H9 (cell line): ENCODE results near the gene C5orf22. TPM values are rescaled to one million over a fixed set of nuclear protein-coding genes. Genes with fewer than 3 reads are reported as not detected.

Experiments
- DNase-seq: peaks from one replicate; pipeline ENCODE4 v3.0.0-alpha.2; 2017
- H2AFZ ChIP-seq: one replicate; pipeline ENCODE4 v1.6.1; 2013; ENCODE audit warnings: mild to moderate bottlenecking, low read length, control low read depth, moderate library complexity
- H2AK5ac ChIP-seq: 2 replicates; pipeline ENCODE4 v1.6.1; 2013; ENCODE audit warnings: low read length, control low read depth, mixed read lengths; ENCODE audit not compliant: insufficient read length
- H2BK120ac ChIP-seq: one replicate; pipeline ENCODE4 v1.6.1; 2013; ENCODE audit warnings: low read depth, mild to moderate bottlenecking, low read length, control low read depth, inconsistent platforms; ENCODE audit not compliant: poor library complexity, severe bottlenecking
- H2BK12ac ChIP-seq: 2 replicates; pipeline ENCODE4 v1.6.1; 2013; ENCODE audit warnings: low read length, control low read depth, mixed read lengths, low read depth; ENCODE audit not compliant: insufficient read length
- H2BK15ac ChIP-seq: 2 replicates; pipeline ENCODE4 v1.6.1; 2013; ENCODE audit warnings: low read depth, low read length, control low read depth
- H2BK20ac ChIP-seq: one replicate; pipeline ENCODE4 v1.6.1; 2013; ENCODE audit warnings: low read depth, mild to moderate bottlenecking, low read length, control low read depth, inconsistent platforms; ENCODE audit not compliant: poor library complexity, severe bottlenecking
- H2BK5ac ChIP-seq: 2 replicates; pipeline ENCODE4 v1.6.1; 2013; ENCODE audit warnings: low read length, control low read depth, mixed read lengths; ENCODE audit not compliant: insufficient read length
- H3K14ac ChIP-seq: 2 replicates; pipeline ENCODE4 v1.6.1; 2013; ENCODE audit warnings: low read length, control low read depth; ENCODE audit not compliant: insufficient read depth
- H3K18ac ChIP-seq: 2 replicates; pipeline ENCODE4 v1.6.1; 2013; ENCODE audit warnings: low read depth, mild to moderate bottlenecking, mixed read lengths, low read length, control low read depth; ENCODE audit not compliant: insufficient read length
- H3K23ac ChIP-seq: 2 replicates; pipeline ENCODE4 v1.6.1; 2013; ENCODE audit warnings: low read length, control low read depth, mixed read lengths, low read depth; ENCODE audit not compliant: insufficient read length
- H3K23me2 ChIP-seq: 2 replicates; pipeline ENCODE4 v1.6.1; 2013; ENCODE audit warnings: low read depth, mild to moderate bottlenecking, mixed read lengths, low read length, control low read depth; ENCODE audit not compliant: insufficient read length, poor library complexity, severe bottlenecking
- H3K27ac ChIP-seq: 2 replicates; pipeline ENCODE4 v1.5.1; 2013; ENCODE audit warnings: low read length, control low read depth, mixed read lengths, low read depth; ENCODE audit not compliant: insufficient read length
- H3K27me3 ChIP-seq: 2 replicates; pipeline ENCODE4 v1.6.1; 2013; ENCODE audit warnings: low read length, control low read depth, inconsistent platforms; ENCODE audit not compliant: insufficient read depth
- H3K4ac ChIP-seq: 2 replicates; pipeline ENCODE4 v1.6.1; 2013; ENCODE audit warnings: low read depth, mild to moderate bottlenecking, control low read depth, inconsistent platforms, low read length, moderate library complexity
- H3K4me1 ChIP-seq: 2 replicates; pipeline ENCODE4 v1.6.1; 2013; ENCODE audit warnings: low read length, control low read depth, inconsistent platforms; ENCODE audit not compliant: insufficient read depth
- H3K4me2 ChIP-seq: 2 replicates; pipeline ENCODE4 v1.6.1; 2013; ENCODE audit warnings: low read length, control low read depth, mixed read lengths; ENCODE audit not compliant: insufficient read length, insufficient read depth
- H3K56ac ChIP-seq: 2 replicates; pipeline ENCODE4 v1.6.1; 2013; ENCODE audit warnings: low read depth, mild to moderate bottlenecking, mixed read lengths, low read length, control low read depth; ENCODE audit not compliant: insufficient read length
- H3K79me1 ChIP-seq: 2 replicates; pipeline ENCODE4 v1.6.1; 2013; ENCODE audit warnings: low read depth, mild to moderate bottlenecking, moderate library complexity, low read length, control low read depth, inconsistent platforms; ENCODE audit not compliant: insufficient read depth, poor library complexity, severe bottlenecking
- H3K79me2 ChIP-seq: 2 replicates; pipeline ENCODE4 v1.6.1; 2013; ENCODE audit warnings: low read length, control low read depth, inconsistent platforms; ENCODE audit not compliant: insufficient read depth
- H3K9ac ChIP-seq: 2 replicates; pipeline ENCODE4 v1.6.1; 2013; ENCODE audit warnings: low read length, control low read depth, mixed read lengths; ENCODE audit not compliant: insufficient read length; ENCODE audit errors: extremely low read depth
- H3K9me3 ChIP-seq: one replicate; pipeline ENCODE4 v1.6.1; 2013; ENCODE audit warnings: low read depth, low read length, inconsistent platforms; ENCODE audit not compliant: control insufficient read depth
- H3T11ph ChIP-seq: one replicate; pipeline ENCODE4 v1.6.1; 2013; ENCODE audit warnings: mild to moderate bottlenecking, low read length, control low read depth, inconsistent platforms
- H4K20me1 ChIP-seq: one replicate; pipeline ENCODE4 v1.6.1; 2013; ENCODE audit not compliant: control insufficient read depth, insufficient read length, insufficient read depth
- H4K5ac ChIP-seq: 2 replicates; pipeline ENCODE4 v1.6.1; 2013; ENCODE audit warnings: low read depth, mild to moderate bottlenecking, mixed read lengths, low read length, control low read depth; ENCODE audit not compliant: insufficient read length
- H4K8ac ChIP-seq: replicated peaks from 2 replicates; pipeline ENCODE4 v1.6.1; 2013; ENCODE audit warnings: low read length, control low read depth, mixed read lengths, low read depth; ENCODE audit not compliant: insufficient read length
- H4K91ac ChIP-seq: 2 replicates; pipeline ENCODE4 v1.6.1; 2013; ENCODE audit warnings: low read depth, mild to moderate bottlenecking, moderate library complexity, mixed read lengths, low read length, control low read depth; ENCODE audit not compliant: insufficient read length
- H3K27ac Mint-ChIP-seq, 3 experiments: 2 replicates in 2 of 3; 3 replicates in 1 of 3; pipeline ENCODE4 v1.8.0; 2020 to 2021; ENCODE audit warnings: mixed read lengths in 3 of 3, mild to moderate bottlenecking in 1 of 3, moderate library complexity in 1 of 3
- H3K27me3 Mint-ChIP-seq: 2 replicates; pipeline ENCODE4 v1.8.0; 2021; ENCODE audit warnings: low read depth, mild to moderate bottlenecking, moderate library complexity, mixed read lengths
- H3K36me3 Mint-ChIP-seq, 3 experiments: 2 replicates in 2 of 3; 3 replicates in 1 of 3; pipeline ENCODE4 v1.8.0; 2020 to 2021; ENCODE audit warnings: low read depth in 3 of 3, mixed read lengths in 3 of 3; ENCODE audit not compliant: insufficient read depth in 1 of 3
- H3K4me1 Mint-ChIP-seq, 2 experiments: 2 replicates each; pipeline ENCODE4 v1.8.0; 2020; ENCODE audit warnings: mixed read lengths in 2 of 2
- H3K4me3 Mint-ChIP-seq, 2 experiments: 2 replicates in 1 of 2; 3 replicates in 1 of 2; pipeline ENCODE4 v1.8.0; 2020 to 2021; ENCODE audit warnings: mild to moderate bottlenecking in 2 of 2, mixed read lengths in 2 of 2, moderate library complexity in 1 of 2
- H3K9me3 Mint-ChIP-seq, 2 experiments: 2 replicates in 1 of 2; 3 replicates in 1 of 2; pipeline ENCODE4 v1.8.0; 2020; ENCODE audit warnings: mild to moderate bottlenecking in 2 of 2, mixed read lengths in 2 of 2, moderate library complexity in 1 of 2
- WGBS: extraction: QIAGEN DNeasy Blood & Tissue Kit; methylation state at CpG from one replicate; pipeline ENCODE4 v1.1.7; 2013; ENCODE audit warnings: missing lambda C conversion rate, low lambda C conversion rate, mixed read lengths; ENCODE audit not compliant: insufficient read length; ENCODE audit errors: extremely low coverage; 5-methylcytosine and 5-hydroxymethylcytosine counted together
- total RNA-seq: library from RNA; stranded (reverse); gene quantifications from 2 replicates; pipeline ENCODE4 v1.2.1, GENCODE V29; 2021
- TF ChIP-seq, protein P1 (sequence below): fragments of 200-600 bp; sonication (generic); conservative IDR thresholded peaks from 3 replicates; pipeline ENCODE4 v1.8.0; 2021; ENCODE audit warnings: antibody characterized with exemption, mild to moderate bottlenecking

C5orf22 gene
- total RNA-seq, 1 experiment from 2014 or later: 34.0 TPM

- Histone ChIP-seq H3K79me2 (no peaks in the 10 kb centered on the region), H3K27me3 (no peaks in the 10 kb centered on the region), H3K79me1 (no peaks in the 10 kb centered on the region), H3K56ac (no peak overlapping the region), H3K9ac (no peak overlapping the region), H2BK5ac (no peak overlapping the region), H2BK120ac (no peak overlapping the region), H3K18ac (no peak overlapping the region), H3K27ac (no peak overlapping the region), H3K4me1 (peaks cover 3% of the 10 kb centered on the region; the same call in 1 of the 2 replicates), H4K91ac (no peak overlapping the region), H3K4ac (no peak overlapping the region), H3K23ac (no peak overlapping the region), H3K14ac (no peak overlapping the region), H4K8ac (no peak overlapping the region), H2AK5ac (no peak overlapping the region), H3K4me2 (no peak overlapping the region), H3K23me2 (no peaks in the 10 kb centered on the region), H4K20me1 (no peaks in the 10 kb centered on the region), H4K5ac (no peak overlapping the region), H3K9me3 (no peaks in the 10 kb centered on the region), H2BK20ac (no peak overlapping the region), H2AFZ (no peak overlapping the region), H2BK12ac (no peak overlapping the region), H3T11ph (no peak overlapping the region), H2BK15ac (no peak overlapping the region)
- Mint-ChIP-seq H3K36me3 (peaks cover 5 to 51% (median 38%) of the 10 kb centered on the region in 3 experiments; a peak in 6 of 7 replicates), H3K4me1 (no peaks in the 10 kb centered on the region; a peak in 1 of 4 replicates), H3K27ac (no peak overlapping the region), H3K9me3 (no peaks in the 10 kb centered on the region), H3K27me3 (no peaks in the 10 kb centered on the region), H3K4me3 (no peak overlapping the region)
- TF ChIP-seq, protein P1, sequence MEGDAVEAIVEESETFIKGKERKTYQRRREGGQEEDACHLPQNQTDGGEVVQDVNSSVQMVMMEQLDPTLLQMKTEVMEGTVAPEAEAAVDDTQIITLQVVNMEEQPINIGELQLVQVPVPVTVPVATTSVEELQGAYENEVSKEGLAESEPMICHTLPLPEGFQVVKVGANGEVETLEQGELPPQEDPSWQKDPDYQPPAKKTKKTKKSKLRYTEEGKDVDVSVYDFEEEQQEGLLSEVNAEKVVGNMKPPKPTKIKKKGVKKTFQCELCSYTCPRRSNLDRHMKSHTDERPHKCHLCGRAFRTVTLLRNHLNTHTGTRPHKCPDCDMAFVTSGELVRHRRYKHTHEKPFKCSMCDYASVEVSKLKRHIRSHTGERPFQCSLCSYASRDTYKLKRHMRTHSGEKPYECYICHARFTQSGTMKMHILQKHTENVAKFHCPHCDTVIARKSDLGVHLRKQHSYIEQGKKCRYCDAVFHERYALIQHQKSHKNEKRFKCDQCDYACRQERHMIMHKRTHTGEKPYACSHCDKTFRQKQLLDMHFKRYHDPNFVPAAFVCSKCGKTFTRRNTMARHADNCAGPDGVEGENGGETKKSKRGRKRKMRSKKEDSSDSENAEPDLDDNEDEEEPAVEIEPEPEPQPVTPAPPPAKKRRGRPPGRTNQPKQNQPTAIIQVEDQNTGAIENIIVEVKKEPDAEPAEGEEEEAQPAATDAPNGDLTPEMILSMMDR: no peak; the same call in 2 of the 3 replicates
- no CpG with 5 or more reads among the region's 2 CpGs for WGBS
- no peak for DNase-seq
Measured at GRCh38 chr5:31487506-31487905, 44.6 kb upstream of the C5orf22 start.
